Peyer's patch (tissue), 4 donors: ENCODE data around the gene FBN3.

Experiments used
- POLR2A ChIP-seq, 2 donors: fragments of 450-650 bp; IDR thresholded peaks; one replicate each; pipeline ENCODE4 v1.5.1; 2017; ENCODE audit warnings: antibody characterized with exemption in 2 of 2, mild to moderate bottlenecking in 2 of 2, moderate library complexity in 2 of 2
- TF ChIP-seq, protein P1 (sequence below), 6 experiments: fragments of 450-650 bp in 4 of 6; fragments of 200-600 bp in 2 of 6; sonication (generic) in 1 of 6; IDR thresholded peaks; one replicate each; pipeline ENCODE4 v1.5.1; 2017 to 2019; ENCODE audit warnings: antibody characterized with exemption in 6 of 6, mild to moderate bottlenecking in 3 of 6, moderate library complexity in 1 of 6

DNA sequence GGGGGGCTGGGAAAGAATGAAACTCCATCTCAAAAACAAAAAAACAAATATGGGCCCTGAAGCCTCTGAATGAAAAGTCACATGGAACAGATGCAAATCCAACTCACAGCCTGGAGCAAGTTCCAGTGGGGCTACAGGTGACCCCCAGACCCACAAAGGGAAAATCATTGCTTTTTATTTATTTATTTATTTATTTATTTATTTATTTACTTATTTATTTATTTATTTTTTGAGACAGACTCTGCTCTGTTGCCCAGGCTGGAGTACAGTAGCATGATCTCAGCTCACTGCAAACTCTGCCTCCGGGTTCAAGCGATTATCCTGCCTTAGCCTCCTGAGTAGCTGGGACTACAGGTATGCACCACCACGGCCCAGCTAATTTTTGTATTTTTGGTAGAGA, 110.2 kb downstream of the FBN3 start:
- TF ChIP-seq POLR2A (IDR thresholded peaks at IDR 0.05) = no peak
- TF ChIP-seq, protein P1, sequence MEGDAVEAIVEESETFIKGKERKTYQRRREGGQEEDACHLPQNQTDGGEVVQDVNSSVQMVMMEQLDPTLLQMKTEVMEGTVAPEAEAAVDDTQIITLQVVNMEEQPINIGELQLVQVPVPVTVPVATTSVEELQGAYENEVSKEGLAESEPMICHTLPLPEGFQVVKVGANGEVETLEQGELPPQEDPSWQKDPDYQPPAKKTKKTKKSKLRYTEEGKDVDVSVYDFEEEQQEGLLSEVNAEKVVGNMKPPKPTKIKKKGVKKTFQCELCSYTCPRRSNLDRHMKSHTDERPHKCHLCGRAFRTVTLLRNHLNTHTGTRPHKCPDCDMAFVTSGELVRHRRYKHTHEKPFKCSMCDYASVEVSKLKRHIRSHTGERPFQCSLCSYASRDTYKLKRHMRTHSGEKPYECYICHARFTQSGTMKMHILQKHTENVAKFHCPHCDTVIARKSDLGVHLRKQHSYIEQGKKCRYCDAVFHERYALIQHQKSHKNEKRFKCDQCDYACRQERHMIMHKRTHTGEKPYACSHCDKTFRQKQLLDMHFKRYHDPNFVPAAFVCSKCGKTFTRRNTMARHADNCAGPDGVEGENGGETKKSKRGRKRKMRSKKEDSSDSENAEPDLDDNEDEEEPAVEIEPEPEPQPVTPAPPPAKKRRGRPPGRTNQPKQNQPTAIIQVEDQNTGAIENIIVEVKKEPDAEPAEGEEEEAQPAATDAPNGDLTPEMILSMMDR (IDR thresholded peaks at IDR 0.05) = no peak
